K562 (cell line): ENCODE measurements around the gene NLRP9. TPM values are rescaled to one million over a fixed set of nuclear protein-coding genes. Genes with fewer than 3 reads are reported as not detected.

ENCODE experiments used
- BDP1 ChIP-seq: IDR thresholded peaks from 3 replicates; pipeline ENCODE4 v1.6.1; 2011; ENCODE audit not compliant: insufficient read length, insufficient read depth
- BHLHE40 ChIP-seq: IDR thresholded peaks from 2 replicates; pipeline ENCODE4 v1.6.1; 2011; ENCODE audit warnings: low read length, improper control_type of control experiment
- ESRRA ChIP-seq: fragments of 450-650 bp; IDR thresholded peaks from 2 replicates; pipeline ENCODE4 v1.6.1; 2014; ENCODE audit warnings: low read depth, mild to moderate bottlenecking, moderate library complexity, borderline replicate concordance
- GATA2 ChIP-seq: sonication (generic); formaldehyde crosslinking; IDR thresholded peaks from 2 replicates; pipeline ENCODE4 v1.4.0; 2020; ENCODE audit warnings: mild to moderate bottlenecking, missing genetic modification reagents
- MAZ ChIP-seq, 2 experiments: fragments of 450-650 bp in 1 of 2; sonication (generic) in 1 of 2; formaldehyde crosslinking; IDR thresholded peaks in 1 of 2; conservative IDR thresholded peaks in 1 of 2; 2 replicates each; pipeline versions ENCODE4 v1.4.0 to v1.5.0; 2020; ENCODE audit warnings: mild to moderate bottlenecking in 1 of 2, missing genetic modification reagents in 1 of 2
- NFYB ChIP-seq: IDR thresholded peaks from 2 replicates; pipeline ENCODE4 v1.6.1; 2011; ENCODE audit warnings: mild to moderate bottlenecking, moderate library complexity; ENCODE audit not compliant: insufficient read length; ENCODE audit errors: extremely low read depth
- NR2C2 ChIP-seq, 2 experiments: fragments of 200-800 bp in 1 of 2; sonication (Bioruptor generic) in 1 of 2; sonication (generic) in 1 of 2; formaldehyde crosslinking in 1 of 2; IDR thresholded peaks; 2 replicates each; pipeline versions ENCODE4 v1.6.1 to v1.8.0; 2016 to 2022; ENCODE audit warnings: mild to moderate bottlenecking in 1 of 2, missing compliant biosample characterization in 1 of 2, missing genetic modification characterization in 1 of 2, missing genetic modification reagents in 1 of 2
- PCBP1 ChIP-seq: fragments of 200-400 bp; formaldehyde crosslinking; IDR thresholded peaks from 2 replicates; pipeline ENCODE4 v1.6.1; 2018; ENCODE audit warnings: mild to moderate bottlenecking, low read depth, low read length; ENCODE audit not compliant: poor library complexity, severe bottlenecking
- PTBP1 ChIP-seq: fragments of 200-400 bp; formaldehyde crosslinking; IDR thresholded peaks from 2 replicates; pipeline ENCODE4 v1.6.1; 2017; ENCODE audit warnings: low read depth, low read length
- RAD51 ChIP-seq: fragments of 450-650 bp; IDR thresholded peaks from 2 replicates; pipeline ENCODE4 v1.7.1; 2016; ENCODE audit warnings: low read depth, mild to moderate bottlenecking, borderline replicate concordance
- RBM34 ChIP-seq: fragments of 200-400 bp; formaldehyde crosslinking; IDR thresholded peaks from 2 replicates; pipeline ENCODE4 v1.6.1; 2018; ENCODE audit warnings: low read length, borderline replicate concordance; ENCODE audit not compliant: insufficient read depth
- SIRT6 ChIP-seq: IDR thresholded peaks from one replicate; pipeline ENCODE4 v1.6.1; 2012; ENCODE audit warnings: low read depth, mild to moderate bottlenecking, control low read depth, inconsistent platforms, low read length, moderate library complexity
- SP1 ChIP-seq: sonication (generic); formaldehyde crosslinking; IDR thresholded peaks from 2 replicates; pipeline ENCODE4 v1.8.1; 2022; ENCODE audit warnings: mild to moderate bottlenecking, missing genetic modification reagents
- SRF ChIP-seq, 2 experiments: fragments of 250-450, 450-650 bp in 1 of 2; sonication (Bioruptor Pico) in 1 of 2; sonication (generic) in 1 of 2; formaldehyde crosslinking; IDR thresholded peaks; 2 replicates each; pipeline versions ENCODE4 v1.5.0 to v1.5.1; 2020 to 2022; ENCODE audit warnings: mild to moderate bottlenecking in 1 of 2, missing genetic modification reagents in 1 of 2
- TEAD4 ChIP-seq, 2 experiments: sonication (generic) in 1 of 2; formaldehyde crosslinking in 1 of 2; IDR thresholded peaks; 2 replicates each; pipeline versions ENCODE4 v1.6.1 to v1.8.0; 2012 to 2022; ENCODE audit warnings: borderline replicate concordance in 1 of 2, inconsistent platforms in 1 of 2, low read length in 1 of 2, mild to moderate bottlenecking in 1 of 2, missing genetic modification reagents in 1 of 2
- WHSC1 ChIP-seq: IDR thresholded peaks from one replicate; pipeline ENCODE4 v1.6.1; 2012; ENCODE audit warnings: low read length, control low read depth, inconsistent platforms
- XRCC3 ChIP-seq: fragments of 450-650 bp; IDR thresholded peaks from 2 replicates; pipeline ENCODE4 v1.6.1; 2017; ENCODE audit warnings: mild to moderate bottlenecking, moderate library complexity
- ZNF239 ChIP-seq: fragments of 250-450 bp; sonication (Bioruptor Pico); IDR thresholded peaks from 2 replicates; pipeline ENCODE4 v1.4.0; 2020; ENCODE audit warnings: mild to moderate bottlenecking
- ZNF408 ChIP-seq: fragments of 250-450 bp; sonication (Bioruptor Pico); IDR thresholded peaks from 2 replicates; pipeline ENCODE4 v1.4.0; 2020; ENCODE audit warnings: low read depth, mild to moderate bottlenecking, moderate library complexity
- ZSCAN29 ChIP-seq: fragments of 450-650 bp; IDR thresholded peaks from 2 replicates; pipeline ENCODE4 v1.6.1; 2017
- polyA plus RNA-seq, 8 experiments: library from polyadenylated mRNA; depleted of rRNA in 4 of 8; stranded (reverse) in 5 of 8; unstranded in 3 of 8; fragments of >200 nt; fragmentation: Nextera tagmentation in 2 of 8; fragmentation: Illumina TruSeq in 1 of 8; extraction: Ambion mirVana in 2 of 8; extraction: Trizol in 1 of 8; gene quantifications; 2 replicates each; pipeline versions ENCODE4 v1.2.1 to v1.2.3, GENCODE V29; 2011 to 2014; ENCODE audit warnings: inconsistent platforms in 1 of 8, missing spikeins in 1 of 8
- total RNA-seq, 7 experiments: library from RNA; depleted of rRNA in 6 of 7; stranded (reverse); fragments of >200 nt in 6 of 7; fragmentation: Illumina TruSeq in 2 of 7; extraction: Trizol in 2 of 7; gene quantifications; 2 replicates each; pipeline versions ENCODE4 v1.2.1 to v1.2.3, GENCODE V29; 2011 to 2021; ENCODE audit warnings: low replicate concordance in 1 of 7
- TF ChIP-seq, protein P1 (sequence below): sonication (generic); formaldehyde crosslinking; IDR thresholded peaks from 2 replicates; pipeline ENCODE4 v1.8.0; 2022; ENCODE audit warnings: missing genetic modification reagents, mild to moderate bottlenecking, borderline replicate concordance
- TF ChIP-seq, protein P2 (sequence below): fragments of 450-650 bp; formaldehyde crosslinking; conservative IDR thresholded peaks from 2 replicates; pipeline ENCODE4 v1.4.0; 2022; ENCODE audit warnings: mild to moderate bottlenecking, missing genetic modification characterization
- TF ChIP-seq, protein P3 (sequence below): IDR thresholded peaks from 2 replicates; pipeline ENCODE4 v1.6.1; 2011; ENCODE audit warnings: borderline replicate concordance, low read depth, mild to moderate bottlenecking, moderate library complexity, low read length; ENCODE audit not compliant: insufficient read depth, poor library complexity, severe bottlenecking
- TF ChIP-seq, protein P4 (sequence below): fragments of 250-450 bp; sonication (Bioruptor Pico); IDR thresholded peaks from 2 replicates; pipeline ENCODE4 v1.8.0; 2021; ENCODE audit warnings: borderline replicate concordance, mild to moderate bottlenecking, moderate library complexity; ENCODE audit not compliant: poor library complexity, severe bottlenecking

Gene NLRP9
- total and polyA plus RNA-seq, 9 of the 15 experiments (the other 6 are each of a cell fraction or from before 2014, with no cell fraction given): not detected

DNA sequence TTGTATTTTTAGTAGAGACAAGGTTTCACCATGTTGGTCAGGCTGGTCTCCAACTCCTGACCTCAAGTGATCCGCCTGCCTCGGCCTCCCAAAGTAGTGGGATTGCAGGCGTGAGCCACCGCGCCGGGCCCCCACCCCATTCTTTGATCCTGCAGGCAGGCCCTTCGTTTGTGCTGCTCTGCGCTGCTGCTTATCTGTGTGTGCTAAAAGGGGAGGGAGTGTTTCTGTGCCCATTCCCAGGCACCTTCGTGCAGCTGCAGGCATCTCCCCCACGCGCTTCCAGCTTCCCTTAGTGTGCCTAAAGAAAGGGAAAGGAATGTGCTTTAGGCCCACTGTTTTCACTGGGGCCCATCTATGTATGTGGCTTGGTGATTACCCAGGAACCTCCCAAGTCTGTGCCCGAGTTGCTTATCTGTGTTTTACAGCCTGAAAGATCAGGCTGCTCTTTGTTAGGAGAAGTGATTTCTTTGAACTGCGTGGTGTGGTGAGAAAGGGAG, 36.0 kb downstream of the NLRP9 start (continued):
- TF ChIP-seq, protein P1, sequence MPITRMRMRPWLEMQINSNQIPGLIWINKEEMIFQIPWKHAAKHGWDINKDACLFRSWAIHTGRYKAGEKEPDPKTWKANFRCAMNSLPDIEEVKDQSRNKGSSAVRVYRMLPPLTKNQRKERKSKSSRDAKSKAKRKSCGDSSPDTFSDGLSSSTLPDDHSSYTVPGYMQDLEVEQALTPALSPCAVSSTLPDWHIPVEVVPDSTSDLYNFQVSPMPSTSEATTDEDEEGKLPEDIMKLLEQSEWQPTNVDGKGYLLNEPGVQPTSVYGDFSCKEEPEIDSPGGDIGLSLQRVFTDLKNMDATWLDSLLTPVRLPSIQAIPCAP (CRISPR knock-in tag): no peak
- TF ChIP-seq NFYB (no peak), XRCC3 (no peak), ZNF239 (CRISPR knock-in tag) (no peak), RBM34 (no peak), SP1 (CRISPR knock-in tag) (no peak), TEAD4 (IDR thresholded peaks at IDR 0.05; ENCODE audit: low read length) (peak; percentile 95), TEAD4 (CRISPR knock-in tag; IDR thresholded peaks at IDR 0.05; ENCODE audit: borderline replicate concordance) (no peak), ESRRA (no peak), BHLHE40 (peak; percentile 77), PCBP1 (no peak), BDP1 (no peak), MAZ (CRISPR knock-in tag; conservative IDR thresholded peaks at IDR 0.05 in 1 of 2, IDR thresholded peaks at IDR 0.05 in 1 of 2) (peak; percentile 17 to 31; a peak in 3 of 4 replicates), NR2C2 (CRISPR knock-in tag; IDR thresholded peaks at IDR 0.05) (no peak), NR2C2 (tag; IDR thresholded peaks at IDR 0.05) (no peak), WHSC1 (no peak), SRF (CRISPR knock-in tag; IDR thresholded peaks at IDR 0.05) (no peak), ZSCAN29 (no peak), SIRT6 (no peak), PTBP1 (no peak), RAD51 (no peak), ZNF408 (CRISPR knock-in tag) (no peak), GATA2 (peak; percentile 83)
- TF ChIP-seq, protein P2, sequence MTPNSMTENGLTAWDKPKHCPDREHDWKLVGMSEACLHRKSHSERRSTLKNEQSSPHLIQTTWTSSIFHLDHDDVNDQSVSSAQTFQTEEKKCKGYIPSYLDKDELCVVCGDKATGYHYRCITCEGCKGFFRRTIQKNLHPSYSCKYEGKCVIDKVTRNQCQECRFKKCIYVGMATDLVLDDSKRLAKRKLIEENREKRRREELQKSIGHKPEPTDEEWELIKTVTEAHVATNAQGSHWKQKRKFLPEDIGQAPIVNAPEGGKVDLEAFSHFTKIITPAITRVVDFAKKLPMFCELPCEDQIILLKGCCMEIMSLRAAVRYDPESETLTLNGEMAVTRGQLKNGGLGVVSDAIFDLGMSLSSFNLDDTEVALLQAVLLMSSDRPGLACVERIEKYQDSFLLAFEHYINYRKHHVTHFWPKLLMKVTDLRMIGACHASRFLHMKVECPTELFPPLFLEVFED (CRISPR knock-in tag): no peak
- TF ChIP-seq, protein P3, sequence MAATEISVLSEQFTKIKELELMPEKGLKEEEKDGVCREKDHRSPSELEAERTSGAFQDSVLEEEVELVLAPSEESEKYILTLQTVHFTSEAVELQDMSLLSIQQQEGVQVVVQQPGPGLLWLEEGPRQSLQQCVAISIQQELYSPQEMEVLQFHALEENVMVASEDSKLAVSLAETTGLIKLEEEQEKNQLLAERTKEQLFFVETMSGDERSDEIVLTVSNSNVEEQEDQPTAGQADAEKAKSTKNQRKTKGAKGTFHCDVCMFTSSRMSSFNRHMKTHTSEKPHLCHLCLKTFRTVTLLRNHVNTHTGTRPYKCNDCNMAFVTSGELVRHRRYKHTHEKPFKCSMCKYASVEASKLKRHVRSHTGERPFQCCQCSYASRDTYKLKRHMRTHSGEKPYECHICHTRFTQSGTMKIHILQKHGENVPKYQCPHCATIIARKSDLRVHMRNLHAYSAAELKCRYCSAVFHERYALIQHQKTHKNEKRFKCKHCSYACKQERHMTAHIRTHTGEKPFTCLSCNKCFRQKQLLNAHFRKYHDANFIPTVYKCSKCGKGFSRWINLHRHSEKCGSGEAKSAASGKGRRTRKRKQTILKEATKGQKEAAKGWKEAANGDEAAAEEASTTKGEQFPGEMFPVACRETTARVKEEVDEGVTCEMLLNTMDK: no peak
- TF ChIP-seq, protein P4, sequence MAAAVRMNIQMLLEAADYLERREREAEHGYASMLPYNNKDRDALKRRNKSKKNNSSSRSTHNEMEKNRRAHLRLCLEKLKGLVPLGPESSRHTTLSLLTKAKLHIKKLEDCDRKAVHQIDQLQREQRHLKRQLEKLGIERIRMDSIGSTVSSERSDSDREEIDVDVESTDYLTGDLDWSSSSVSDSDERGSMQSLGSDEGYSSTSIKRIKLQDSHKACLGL (CRISPR knock-in tag): no peak
